ENCODE results near the gene PLPPR1. TPM values are rescaled to one million over a fixed set of nuclear protein-coding genes. Genes with fewer than 3 reads are reported as not detected.

The PLPPR1 gene
- total and polyA plus RNA-seq, 4 donors: 1.2 to 26.3 (median 2.4) TPM

- Histone ChIP-seq H3K27me3 (ENCODE audit: control insufficient read depth in 4 of 4, insufficient read depth in 4 of 4, low read length in 3 of 4) (no peaks in the 10 kb centered on the region), H3K4me3 (ENCODE audit: low read depth in 1 of 3, low read length in 3 of 3) (no peak overlapping the region), H3K9ac (ENCODE audit: low read depth in 1 of 2, low read length in 2 of 2) (no peak overlapping the region), H3K4me1 (ENCODE audit: control insufficient read depth in 4 of 4, insufficient read depth in 4 of 4, low read length in 3 of 4) (peaks cover 0 to 2% (median 0%) of the 10 kb centered on the region in 4 donors), H3K27ac (ENCODE audit: low read depth in 1 of 2, low read length in 2 of 2) (no peak overlapping the region), H3K36me3 (ENCODE audit: control insufficient read depth in 4 of 4, insufficient read depth in 3 of 4, low read depth in 1 of 4, low read length in 3 of 4) (no peaks in the 10 kb centered on the region), H3K9me3 (ENCODE audit: control insufficient read depth in 4 of 4, low read length in 3 of 4) (no peaks in the 10 kb centered on the region)
- DNase-seq (ENCODE audit: low spot score): no peak
- WGBS: 88% methylated on average over 4 of the region's 4 CpGs
- TF ChIP-seq ATF3 (IDR thresholded peaks at IDR 0.05): no peak
- no peak for TF ChIP-seq YY1 (IDR thresholded peaks at IDR 0.05)
- TF ChIP-seq GABPA (IDR thresholded peaks at IDR 0.05 in 1 of 2, conservative IDR thresholded peaks at IDR 0.05 in 1 of 2): no peak
- TF ChIP-seq SP1 (IDR thresholded peaks at IDR 0.05): no peak
- no peak for TF ChIP-seq RAD21 (IDR thresholded peaks at IDR 0.05)
- no peak for TF ChIP-seq REST (IDR thresholded peaks at IDR 0.05)
- no peak for TF ChIP-seq MAX (IDR thresholded peaks at IDR 0.05)
- TF ChIP-seq FOXA1 (IDR thresholded peaks at IDR 0.05): no peak
- no peak for TF ChIP-seq RXRA (IDR thresholded peaks at IDR 0.05)
- no peak for TF ChIP-seq NR2F2 (IDR thresholded peaks at IDR 0.05)
- TF ChIP-seq TAF1 (conservative IDR thresholded peaks at IDR 0.05): no peak
- no peak for TF ChIP-seq HNF4G (IDR thresholded peaks at IDR 0.05)
- no peak for TF ChIP-seq EGR1 (IDR thresholded peaks at IDR 0.05; ENCODE audit: low read depth in 2 of 2)
- TF ChIP-seq FOXA2 (IDR thresholded peaks at IDR 0.05): no peak
- TF ChIP-seq ZBTB33 (IDR thresholded peaks at IDR 0.05): no peak
- TF ChIP-seq JUND (IDR thresholded peaks at IDR 0.05): no peak
- no peak for TF ChIP-seq CTCF (IDR thresholded peaks at IDR 0.05; ENCODE audit: low read depth, low read length, missing input control)
- no peak for TF ChIP-seq HNF4A (conservative IDR thresholded peaks at IDR 0.05)
Observed at GRCh38 chr9:101209670-101210069, 181.1 kb downstream of the PLPPR1 start.
